Colonic mucosa (tissue), 4 donors: ENCODE measurements around the gene MTLN. TPM values are rescaled to one million over a fixed set of nuclear protein-coding genes. Genes with fewer than 3 reads are reported as not detected.
"Not testable (repeated sequence)": the region's sequence is repeated elsewhere in the genome, so short reads cannot be mapped to it uniquely, and the experiment has no call there.

Source experiments
- DNase-seq: peaks from one replicate; pipeline ENCODE4 v3.0.0-alpha.2; 2020
- H3K27ac ChIP-seq: fragments of 200-600 bp; one replicate; pipeline ENCODE4 v1.8.0; 2021
- H3K27me3 ChIP-seq: fragments of 200-600 bp; one replicate; pipeline ENCODE4 v1.8.0; 2021
- H3K36me3 ChIP-seq: fragments of 200-600 bp; one replicate; pipeline ENCODE4 v1.8.0; 2021
- H3K4me1 ChIP-seq: fragments of 200-600 bp; one replicate; pipeline ENCODE4 v1.8.0; 2021; ENCODE audit warnings: mild to moderate bottlenecking
- H3K4me3 ChIP-seq: fragments of 200-600 bp; one replicate; pipeline ENCODE4 v1.8.0; 2021
- H3K9ac ChIP-seq, 2 donors: one replicate each; pipeline ENCODE4 v1.7.0; 2013; ENCODE audit warnings: control low read depth in 2 of 2, low read depth in 2 of 2, low read length in 2 of 2
- H3K9me3 ChIP-seq: fragments of 200-600 bp; one replicate; pipeline ENCODE4 v1.8.0; 2021
- intact Hi-C: fragments of 100-400 bp; cut with DNase I; formaldehyde crosslinking; loops from one replicate; pipeline ENCODE4 v1.14.1; 2022
- total RNA-seq, 2 donors: library from RNA; stranded (reverse); fragmentation: NEBNext Ultra II Directional in 1 of 2; extraction: Animal tissue kit (Norgen Biotek cat#: 25700) in 1 of 2; gene quantifications; one replicate each; pipeline ENCODE4 v1.2.1, GENCODE V29; 2021
- TF ChIP-seq, protein P1 (sequence below): fragments of 200-600 bp; IDR thresholded peaks from one replicate; pipeline ENCODE4 v1.8.0; 2022; ENCODE audit warnings: antibody characterized with exemption, mild to moderate bottlenecking
- donor health status: healthy.
- donor health status: DM: no; HTN: no; CAD: no.
- donor health status: DM: no; HTN: no; CAD: no.

Gene MTLN
- total RNA-seq, 2 donors from 2014 or later, result 46.4 to 110 TPM

DNA sequence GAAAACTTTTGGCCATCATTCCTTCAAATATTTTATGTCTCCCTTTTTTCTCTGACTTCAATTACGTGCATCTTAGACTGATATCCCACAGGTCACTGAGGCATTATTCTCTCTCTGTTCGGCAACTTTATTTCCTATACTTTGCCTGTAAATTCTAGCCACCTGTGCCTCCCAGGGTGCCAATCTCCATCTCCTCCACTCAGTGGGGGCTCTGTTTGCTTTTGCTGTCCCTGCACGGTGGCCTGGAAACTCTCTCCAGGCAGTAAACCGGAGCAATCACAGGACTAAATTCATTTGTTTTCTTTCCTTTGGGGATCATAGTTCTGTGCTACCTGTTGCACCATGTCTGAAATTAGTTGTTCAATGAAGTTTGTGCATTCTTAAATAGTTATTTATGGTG lies 9.6 kb upstream of the MTLN start:
- TF ChIP-seq, protein P1, sequence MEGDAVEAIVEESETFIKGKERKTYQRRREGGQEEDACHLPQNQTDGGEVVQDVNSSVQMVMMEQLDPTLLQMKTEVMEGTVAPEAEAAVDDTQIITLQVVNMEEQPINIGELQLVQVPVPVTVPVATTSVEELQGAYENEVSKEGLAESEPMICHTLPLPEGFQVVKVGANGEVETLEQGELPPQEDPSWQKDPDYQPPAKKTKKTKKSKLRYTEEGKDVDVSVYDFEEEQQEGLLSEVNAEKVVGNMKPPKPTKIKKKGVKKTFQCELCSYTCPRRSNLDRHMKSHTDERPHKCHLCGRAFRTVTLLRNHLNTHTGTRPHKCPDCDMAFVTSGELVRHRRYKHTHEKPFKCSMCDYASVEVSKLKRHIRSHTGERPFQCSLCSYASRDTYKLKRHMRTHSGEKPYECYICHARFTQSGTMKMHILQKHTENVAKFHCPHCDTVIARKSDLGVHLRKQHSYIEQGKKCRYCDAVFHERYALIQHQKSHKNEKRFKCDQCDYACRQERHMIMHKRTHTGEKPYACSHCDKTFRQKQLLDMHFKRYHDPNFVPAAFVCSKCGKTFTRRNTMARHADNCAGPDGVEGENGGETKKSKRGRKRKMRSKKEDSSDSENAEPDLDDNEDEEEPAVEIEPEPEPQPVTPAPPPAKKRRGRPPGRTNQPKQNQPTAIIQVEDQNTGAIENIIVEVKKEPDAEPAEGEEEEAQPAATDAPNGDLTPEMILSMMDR, result no peak
- DNase-seq, result no peak
- Histone ChIP-seq H3K9ac (no peak overlapping the region), H3K27me3 (no peaks in the 10 kb centered on the region), H3K4me1 (no peaks in the 10 kb centered on the region), H3K27ac (no peak overlapping the region), H3K9me3 (no peaks in the 10 kb centered on the region), H3K36me3 (no peaks in the 10 kb centered on the region), H3K4me3 (no peak overlapping the region)
- intact Hi-C loops, result no loop called here

DNA sequence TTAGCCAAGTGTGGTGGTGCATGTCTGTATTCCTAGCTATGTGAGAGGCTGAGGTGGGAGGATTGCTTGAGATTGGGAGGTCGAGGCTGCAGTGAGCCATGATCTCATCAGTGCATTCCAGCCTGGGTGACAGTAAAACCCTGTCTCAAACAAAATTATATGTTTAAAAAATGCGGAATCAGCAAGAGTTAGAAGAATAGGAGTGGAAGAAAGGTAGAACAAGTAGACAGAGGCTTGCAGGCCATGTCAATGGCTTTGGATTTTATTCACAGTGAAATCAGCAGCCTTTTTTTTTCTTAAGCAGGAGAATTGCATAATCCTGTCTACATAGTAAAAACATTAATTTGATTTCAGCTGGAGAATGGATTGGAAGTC lies 7.8 kb upstream of the MTLN start:
- TF ChIP-seq, protein P1, result no peak
- H3K27ac ChIP-seq, result no peak overlapping the region
- no peak overlapping the region for H3K4me3 ChIP-seq
- no peak overlapping the region for H3K9ac ChIP-seq
- no peaks in the 10 kb centered on the region for H3K9me3 ChIP-seq
- intact Hi-C loops, result no loop called here
- DNase-seq, result no peak
- no peaks in the 10 kb centered on the region for H3K36me3 ChIP-seq
- no peaks in the 10 kb centered on the region for H3K27me3 ChIP-seq
- no peaks in the 10 kb centered on the region for H3K4me1 ChIP-seq

DNA sequence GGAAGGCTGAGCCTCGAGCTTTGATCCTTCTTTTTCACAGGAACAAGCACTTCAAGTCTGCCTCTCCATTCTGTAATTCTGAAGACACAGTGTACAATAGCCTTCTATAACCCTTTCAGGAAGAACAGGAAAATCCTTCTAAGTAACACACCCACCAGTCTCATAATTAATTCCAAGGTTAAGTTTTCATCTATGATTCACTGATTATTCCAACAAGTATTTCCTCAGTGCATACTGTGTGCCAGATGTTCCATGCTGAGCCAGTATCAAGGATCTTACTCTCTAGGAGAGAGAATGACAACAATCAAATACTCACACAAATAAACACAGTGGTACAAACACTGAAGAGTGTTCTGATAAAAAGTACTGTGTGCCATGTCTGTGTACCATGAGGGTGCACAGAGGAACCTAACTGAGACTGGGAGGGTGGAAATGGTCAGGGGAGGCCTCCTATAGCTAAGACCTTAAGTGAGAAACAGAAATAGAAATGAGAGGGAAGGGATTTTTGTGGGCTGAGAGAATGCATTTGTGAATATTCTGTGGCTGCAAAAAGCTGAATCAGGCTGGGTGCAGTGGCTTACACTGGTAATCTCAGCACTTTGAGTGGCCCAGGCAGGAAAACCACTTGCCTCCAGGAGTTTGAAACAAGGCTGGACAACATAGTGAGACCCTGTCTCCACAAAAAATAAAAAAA lies 7.3 kb upstream of the MTLN start:
- intact Hi-C loops, result no loop called here
- Histone ChIP-seq H3K27me3 (no peaks in the 10 kb centered on the region), H3K4me3 (no peak overlapping the region), H3K9ac (no peak overlapping the region), H3K27ac (no peak overlapping the region), H3K36me3 (no peaks in the 10 kb centered on the region), H3K9me3 (no peaks in the 10 kb centered on the region), H3K4me1 (no peaks in the 10 kb centered on the region)
- TF ChIP-seq, protein P1, result no peak
- DNase-seq, result no peak

DNA sequence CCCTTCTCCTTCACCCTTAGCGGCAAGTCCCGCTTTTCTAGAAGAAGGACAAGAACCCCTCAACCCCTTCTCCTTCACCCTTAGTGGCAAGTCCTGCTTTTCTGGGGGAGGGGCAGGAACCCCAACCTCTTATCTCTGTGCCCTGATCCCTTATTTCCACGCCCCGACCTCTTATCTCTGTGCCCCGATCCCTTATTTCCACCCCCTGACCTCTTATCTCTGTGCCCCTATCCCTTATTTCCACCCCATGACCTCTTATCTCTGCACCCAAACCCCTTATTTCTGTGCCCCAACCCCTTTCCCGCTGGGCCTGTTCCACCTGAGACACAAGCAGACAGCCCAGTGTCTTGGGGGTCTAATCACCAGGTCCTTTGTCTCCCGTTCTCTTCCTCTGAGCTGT lies 6.5 kb upstream of the MTLN start:
- H3K36me3 ChIP-seq, H3K9ac ChIP-seq, H3K27me3 ChIP-seq, intact Hi-C loops, H3K9me3 ChIP-seq, H3K27ac ChIP-seq, H3K4me3 ChIP-seq, H3K4me1 ChIP-seq, DNase-seq: not testable (repeated sequence)

DNA sequence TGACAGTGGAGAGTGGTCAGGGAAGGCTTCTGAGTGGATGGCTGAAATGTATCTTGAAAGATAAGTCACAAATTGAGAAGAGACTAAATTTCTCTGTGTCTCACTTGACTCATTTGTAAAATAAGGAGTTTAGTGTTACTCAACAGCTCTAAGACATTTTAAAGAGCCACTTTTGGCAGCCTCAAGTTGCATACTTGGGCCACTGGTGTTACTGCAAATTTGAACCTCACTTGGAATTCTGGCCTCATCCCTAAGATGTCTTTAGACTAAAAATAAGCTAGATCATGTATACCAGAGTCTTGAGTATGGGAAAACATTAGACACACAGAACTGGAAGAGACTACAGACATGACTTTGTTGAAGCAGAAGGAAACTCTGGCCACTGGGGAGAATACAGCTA lies 4.5 kb upstream of the MTLN start:
- intact Hi-C loops, result no loop called here
- no peak overlapping the region for H3K9ac ChIP-seq
- DNase-seq, result no peak
- no peaks in the 10 kb centered on the region for H3K36me3 ChIP-seq
- no peaks in the 10 kb centered on the region for H3K9me3 ChIP-seq
- H3K4me1 ChIP-seq, result no peaks in the 10 kb centered on the region
- no peaks in the 10 kb centered on the region for H3K27me3 ChIP-seq
- no peak overlapping the region for H3K27ac ChIP-seq
- TF ChIP-seq, protein P1, result no peak
- H3K4me3 ChIP-seq, result no peak overlapping the region

DNA sequence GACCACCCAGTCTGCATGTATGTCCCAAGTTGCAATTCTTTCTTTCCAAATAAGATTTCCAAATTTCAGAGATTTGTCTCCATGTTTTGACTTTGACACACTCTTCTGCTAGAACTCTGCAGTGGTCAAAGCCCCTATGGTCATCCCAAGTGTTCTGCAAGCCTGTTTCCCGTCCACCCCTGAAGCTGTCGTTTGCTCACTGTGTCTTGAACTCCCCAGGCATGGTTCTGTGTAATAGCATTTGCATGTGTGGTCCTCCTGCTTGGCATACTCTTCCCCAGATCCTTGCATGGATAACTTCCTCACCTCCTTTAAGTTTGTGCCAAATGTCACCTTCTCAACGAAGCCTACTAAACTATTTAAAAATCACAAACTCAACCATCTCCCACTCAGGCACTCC lies 3.9 kb upstream of the MTLN start:
- TF ChIP-seq, protein P1, result no peak
- intact Hi-C loops, result no loop called here
- DNase-seq, result no peak

More for the DNA sequence above, 3.9 kb upstream of the MTLN start:
- no peaks in the 10 kb centered on the region for H3K4me1 ChIP-seq
- H3K27ac ChIP-seq, result no peak overlapping the region
- H3K27me3 ChIP-seq, result no peaks in the 10 kb centered on the region
- H3K4me3 ChIP-seq, result no peak overlapping the region
- no peaks in the 10 kb centered on the region for H3K36me3 ChIP-seq
- no peak overlapping the region for H3K9ac ChIP-seq
- H3K9me3 ChIP-seq, result no peaks in the 10 kb centered on the region
